ENCODE results near the gene DGKG.

DGKG gene

DNA sequence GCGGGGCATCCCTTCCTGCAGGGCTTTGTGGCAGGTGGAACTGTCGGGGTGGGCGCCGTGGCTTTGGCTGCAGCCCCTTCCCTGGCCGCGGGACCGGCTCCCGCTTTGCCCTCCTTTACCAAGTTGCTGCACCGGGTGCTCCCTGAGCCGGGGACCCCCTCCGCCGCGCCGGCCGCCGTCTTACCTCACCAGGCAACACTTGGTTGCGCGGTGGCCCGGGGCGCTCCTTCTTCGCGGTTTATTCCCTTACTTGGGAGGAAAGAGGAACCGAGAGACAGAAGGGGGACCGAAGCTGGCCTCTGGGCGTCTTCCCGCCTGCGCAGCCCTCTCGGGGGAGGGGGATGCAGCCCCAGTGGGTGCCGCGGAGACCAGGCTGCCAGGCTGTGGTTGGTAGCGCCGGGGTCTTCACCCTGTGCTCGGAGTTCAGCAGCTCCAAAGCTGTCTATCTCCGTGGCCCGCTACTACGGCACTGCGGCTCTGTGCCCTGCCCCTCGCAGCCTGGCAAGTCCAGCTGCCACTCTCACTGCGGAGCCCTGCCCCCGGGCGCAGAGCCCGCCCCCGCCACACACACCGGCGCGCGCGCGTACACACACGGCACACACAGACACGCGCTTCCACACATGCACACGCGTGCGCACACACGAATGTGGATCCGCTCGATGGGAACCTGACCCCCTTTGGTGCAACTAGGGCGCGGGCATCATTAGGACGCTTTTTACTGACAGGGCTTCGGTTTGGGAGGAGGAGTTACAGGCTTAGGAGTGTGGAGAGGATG lies at the start of gene DGKG:
Gene DGKG (minus strand): TSS at position 473 of the 775 bp plus-strand sequence. CDS start 41,775 bp downstream, outside the sequence.
- peak in 1 of 4 experiments; percentile 12 for DNase-seq (ENCODE audit: low read depth in 4 of 4, low spot score in 1 of 4)

DNA sequence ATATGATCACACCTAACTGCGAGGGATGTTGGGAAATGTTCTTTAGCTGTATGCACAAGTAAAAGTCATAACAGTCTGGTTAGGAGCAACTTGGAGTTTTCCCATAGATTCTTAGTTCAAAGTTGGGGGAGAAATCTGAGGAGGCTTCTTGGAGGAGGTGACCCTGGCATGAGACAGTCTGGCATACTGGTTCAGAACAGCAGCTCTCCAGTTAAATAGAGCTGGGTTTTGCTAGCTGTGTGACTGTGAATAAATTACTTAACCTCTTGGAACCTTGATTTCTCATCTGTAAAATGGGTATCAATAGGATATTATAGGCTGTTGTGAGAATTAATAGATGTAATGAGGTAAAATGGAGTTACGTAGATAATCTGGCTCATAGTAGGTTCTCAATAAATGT lies 49.1 kb upstream of the DGKG start:
- DNase-seq (ENCODE audit: low read depth in 4 of 4, low spot score in 1 of 4) = no peak

DNA sequence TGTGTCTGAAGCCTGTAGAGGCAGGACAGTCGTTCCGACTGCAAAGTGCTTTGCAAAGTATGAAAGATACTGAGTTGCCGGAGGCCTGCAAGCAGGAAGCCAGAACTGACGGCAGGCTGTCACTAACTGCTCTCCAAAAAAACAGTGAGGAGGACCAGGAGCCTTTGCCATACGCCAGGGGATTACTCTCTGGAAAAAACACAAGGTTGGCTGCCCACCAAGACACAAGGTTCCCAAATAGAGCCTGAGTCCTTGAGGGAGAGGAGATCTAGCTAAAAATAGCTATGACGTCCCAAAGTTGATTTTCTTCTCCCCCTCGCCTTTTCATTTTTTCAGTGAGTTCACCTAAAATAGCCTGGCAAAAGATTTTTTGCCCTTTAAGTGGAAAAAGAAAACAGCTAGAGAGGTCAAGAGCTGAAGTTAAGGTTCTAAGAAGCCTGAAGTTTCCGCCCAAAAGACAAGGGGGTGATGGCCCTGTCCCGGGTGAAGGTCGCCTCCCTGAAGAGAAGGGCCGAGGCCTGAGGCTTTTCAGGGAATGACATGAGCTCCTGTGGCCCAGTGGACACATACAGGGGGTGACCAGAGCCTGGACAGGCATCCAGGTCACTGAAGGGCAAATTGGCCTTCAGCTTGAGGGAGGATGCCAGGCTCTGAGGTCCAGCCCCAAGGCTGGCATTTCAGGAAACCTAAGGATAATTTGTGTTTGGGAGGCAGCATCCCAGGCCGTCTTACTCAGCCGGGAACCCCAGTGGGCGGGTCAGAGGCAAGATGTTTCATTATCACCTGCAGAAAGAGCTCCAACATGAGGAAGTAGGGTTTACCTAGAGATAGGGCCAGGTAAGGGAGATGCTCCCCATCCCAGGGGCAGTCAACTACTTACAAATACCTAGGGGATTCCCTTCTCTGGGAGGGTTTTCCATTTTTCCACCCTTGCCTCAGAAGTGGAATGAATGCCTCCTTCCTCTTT lies 44.9 kb upstream of the DGKG start:
- no peak for DNase-seq (ENCODE audit: low read depth in 4 of 4, low spot score in 1 of 4)

DNA sequence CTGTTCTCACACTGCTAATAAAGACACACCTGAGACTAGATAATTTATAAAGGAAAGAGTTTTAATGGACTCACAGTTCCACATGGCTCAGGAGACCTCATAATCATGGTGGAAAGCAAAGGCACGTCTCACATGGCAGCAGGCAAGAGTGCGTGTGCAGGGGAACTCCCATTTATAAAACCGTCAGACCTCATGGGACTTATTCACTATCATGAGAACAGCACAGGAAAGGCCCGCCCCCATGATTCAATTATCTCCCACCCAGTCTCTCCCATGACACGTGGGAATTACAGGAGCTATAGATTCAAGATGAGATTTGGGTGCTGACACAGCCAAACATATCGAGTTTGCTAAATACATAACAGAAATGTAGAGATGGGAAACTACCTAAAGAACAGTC lies 39.5 kb upstream of the DGKG start:
- no peak for DNase-seq (ENCODE audit: low read depth in 4 of 4, low spot score in 1 of 4)

DNA sequence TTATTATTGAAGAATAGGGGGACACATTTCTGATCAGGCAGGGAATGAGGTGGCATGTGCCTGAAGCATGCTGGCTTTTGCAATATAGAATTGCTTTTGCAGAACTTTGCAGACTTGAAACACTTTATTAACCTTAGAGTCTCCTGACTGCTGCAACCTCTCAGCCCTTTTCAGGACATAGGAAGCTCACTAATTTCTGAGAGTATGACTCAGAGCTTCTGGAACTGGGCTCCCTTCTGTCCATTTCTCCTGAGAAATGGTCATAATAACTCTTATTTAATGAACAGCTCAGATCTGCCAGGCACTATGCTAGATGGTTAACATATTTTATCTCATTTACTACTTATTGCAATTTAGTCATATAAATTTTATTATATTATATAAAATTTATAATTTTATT lies 38.6 kb upstream of the DGKG start:
- DNase-seq (ENCODE audit: low read depth in 4 of 4, low spot score in 1 of 4) = no peak

DNA sequence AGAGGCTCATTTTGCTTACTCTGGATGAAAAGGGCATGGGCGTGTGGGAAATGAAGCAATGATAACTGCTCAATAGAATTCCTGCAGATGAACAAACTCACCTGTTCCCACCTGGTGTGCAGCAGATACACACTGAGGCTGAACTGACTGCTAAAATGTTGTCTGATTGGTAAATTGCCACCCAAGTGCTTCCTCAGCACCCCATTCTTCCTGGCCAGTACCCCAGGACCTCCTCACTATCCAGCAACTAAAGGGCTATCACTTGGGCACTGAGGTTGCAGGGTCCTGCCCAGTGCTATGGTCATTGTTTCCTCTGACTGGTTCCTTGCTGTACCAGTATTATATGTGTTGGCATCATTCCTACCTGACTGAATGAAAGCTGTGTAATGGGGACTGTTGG lies 38.0 kb upstream of the DGKG start:
- no peak for DNase-seq (ENCODE audit: low read depth in 4 of 4, low spot score in 1 of 4)

DNA sequence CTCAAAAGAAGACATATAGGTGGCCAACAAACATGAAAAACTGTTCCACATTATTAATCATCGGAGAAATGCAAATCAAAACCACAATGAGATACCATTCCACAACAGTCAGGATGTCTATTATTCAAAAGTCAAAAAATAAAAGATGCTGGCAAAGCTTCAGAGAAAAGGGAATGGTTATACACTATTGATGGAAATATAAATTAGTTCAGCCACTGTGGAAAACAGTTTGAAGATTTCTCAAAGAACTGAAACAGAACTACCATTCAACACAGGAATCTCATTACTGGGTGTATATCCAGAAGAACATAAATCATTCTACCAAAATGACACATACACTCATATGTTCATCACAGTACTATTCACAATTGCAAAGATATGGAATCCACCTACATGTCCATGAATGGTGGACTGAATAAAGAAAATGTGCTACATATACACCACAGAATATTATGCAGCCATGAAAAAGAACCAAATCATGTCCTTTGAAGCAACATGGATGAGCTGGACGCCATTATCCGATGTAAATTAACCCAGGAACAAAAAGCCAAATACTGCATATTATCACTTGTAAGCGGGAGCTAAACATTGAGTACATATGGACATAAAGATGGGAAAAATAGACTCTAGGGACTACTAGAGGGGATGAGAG lies 32.7 kb upstream of the DGKG start:
- no peak for DNase-seq (ENCODE audit: low read depth in 4 of 4, low spot score in 1 of 4)

DNA sequence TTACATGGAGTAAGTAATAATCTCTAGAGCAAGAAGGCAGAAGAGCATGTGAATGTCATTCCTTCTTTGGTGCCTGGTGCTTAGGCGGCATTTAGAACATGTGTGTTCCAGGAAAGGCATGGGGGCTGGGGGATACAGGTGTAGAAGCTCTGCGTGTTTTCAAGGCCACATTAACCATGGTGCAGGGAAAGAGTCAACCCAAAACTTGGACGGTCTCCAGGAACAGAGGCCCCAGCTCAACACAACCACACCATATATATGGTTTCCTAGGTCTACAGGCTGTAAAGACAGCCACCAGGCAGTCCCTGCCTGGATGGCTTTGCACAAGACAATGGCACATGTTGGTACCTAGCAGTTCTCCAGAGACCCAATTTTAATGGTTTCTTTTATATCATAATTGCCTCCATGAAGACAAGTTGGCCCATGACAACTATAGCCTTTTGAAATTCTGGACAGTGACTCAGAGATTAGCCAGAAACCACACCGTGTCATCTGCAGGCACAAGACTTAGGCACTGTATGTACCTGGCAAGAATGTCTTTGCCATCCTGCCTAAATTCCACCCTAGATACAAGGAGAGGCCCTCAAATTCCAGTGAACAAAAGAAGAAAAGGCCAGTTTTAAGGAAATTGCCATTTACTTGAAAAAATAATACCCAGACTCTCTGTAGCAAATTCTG lies 25.0 kb upstream of the DGKG start:
- DNase-seq (ENCODE audit: low read depth in 4 of 4, low spot score in 1 of 4) = no peak

DNA sequence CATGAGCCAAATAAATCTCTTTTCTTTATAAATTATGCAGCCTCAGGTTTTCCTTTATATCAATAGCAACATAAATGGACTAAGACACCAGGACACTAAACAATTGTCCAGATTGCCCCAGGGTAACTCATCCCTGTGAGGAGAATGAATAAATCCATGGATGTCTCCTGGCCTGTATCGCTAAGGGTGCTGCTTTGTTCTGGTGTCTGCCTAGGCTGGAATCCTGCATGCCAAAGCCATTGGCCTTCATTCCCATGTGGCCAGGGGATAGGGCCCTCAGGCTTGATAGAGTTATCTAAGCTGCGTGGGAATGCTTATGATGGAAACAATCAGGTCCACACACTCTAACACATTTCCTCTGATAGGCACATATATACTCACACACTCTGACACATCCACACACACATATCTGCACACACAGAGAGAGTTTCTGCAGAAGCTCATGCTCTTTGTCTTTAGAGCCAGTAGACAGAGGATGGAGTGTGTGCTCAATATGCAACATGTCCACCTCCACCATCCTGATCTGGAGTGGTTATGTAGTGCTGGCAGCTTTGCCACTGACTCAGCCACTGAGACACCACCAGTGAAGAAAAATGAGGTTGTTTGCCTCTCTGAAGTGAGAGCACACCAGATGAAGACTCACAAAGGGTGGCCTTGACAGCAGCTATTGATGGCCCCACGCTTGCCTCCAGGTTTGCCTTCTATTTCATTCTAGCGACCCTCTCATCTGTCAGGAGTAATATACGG lies 24.0 kb upstream of the DGKG start:
- no peak for DNase-seq (ENCODE audit: low read depth in 4 of 4, low spot score in 1 of 4)

DNA sequence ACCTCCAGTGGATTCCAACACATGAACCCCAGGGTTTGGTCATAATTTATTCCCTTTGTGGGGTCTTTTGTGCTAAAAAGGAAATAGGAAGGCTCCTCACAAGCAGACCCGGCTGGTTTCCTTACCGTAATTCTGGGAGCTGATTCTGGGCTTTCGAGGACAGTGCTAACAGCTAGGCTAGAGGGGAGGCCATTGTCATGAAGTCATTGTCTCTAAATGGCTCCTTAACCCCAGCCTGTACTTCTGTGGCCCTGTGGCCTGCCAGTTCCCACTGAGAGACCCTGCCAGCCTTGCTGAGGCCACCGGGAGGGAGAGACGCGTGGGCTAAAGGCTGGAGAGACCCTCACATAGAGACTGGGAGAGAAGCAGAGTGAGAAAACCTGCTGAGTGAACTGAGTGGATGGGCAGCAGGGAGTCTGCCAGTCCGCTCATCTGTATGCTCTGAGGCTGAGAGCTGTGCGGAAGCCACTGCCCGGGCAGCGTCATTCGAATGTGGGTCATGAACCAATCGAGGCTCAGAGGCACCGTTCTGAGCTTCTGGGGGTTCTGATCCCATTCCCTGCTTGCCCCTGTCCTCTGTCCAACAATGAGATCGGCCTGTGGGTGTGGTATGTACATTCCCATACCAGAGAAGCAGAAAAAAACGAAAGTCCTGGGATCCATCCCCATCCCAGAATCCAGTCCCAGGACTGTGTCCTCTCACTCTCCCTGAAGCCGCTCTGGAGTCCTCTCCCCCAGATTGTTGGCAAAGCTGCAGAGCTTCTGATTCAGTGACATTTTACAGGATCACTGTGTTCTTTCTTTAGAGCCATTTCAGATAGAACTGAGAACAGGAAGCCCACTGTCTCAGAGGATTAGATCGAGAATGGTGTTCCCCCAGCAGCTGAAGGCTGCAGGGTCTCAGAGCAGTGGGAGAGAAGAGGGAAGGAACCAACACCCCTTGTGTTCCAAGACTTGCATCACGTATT lies 21.3 kb upstream of the DGKG start:
- no peak for DNase-seq (ENCODE audit: low read depth in 4 of 4, low spot score in 1 of 4)

DNA sequence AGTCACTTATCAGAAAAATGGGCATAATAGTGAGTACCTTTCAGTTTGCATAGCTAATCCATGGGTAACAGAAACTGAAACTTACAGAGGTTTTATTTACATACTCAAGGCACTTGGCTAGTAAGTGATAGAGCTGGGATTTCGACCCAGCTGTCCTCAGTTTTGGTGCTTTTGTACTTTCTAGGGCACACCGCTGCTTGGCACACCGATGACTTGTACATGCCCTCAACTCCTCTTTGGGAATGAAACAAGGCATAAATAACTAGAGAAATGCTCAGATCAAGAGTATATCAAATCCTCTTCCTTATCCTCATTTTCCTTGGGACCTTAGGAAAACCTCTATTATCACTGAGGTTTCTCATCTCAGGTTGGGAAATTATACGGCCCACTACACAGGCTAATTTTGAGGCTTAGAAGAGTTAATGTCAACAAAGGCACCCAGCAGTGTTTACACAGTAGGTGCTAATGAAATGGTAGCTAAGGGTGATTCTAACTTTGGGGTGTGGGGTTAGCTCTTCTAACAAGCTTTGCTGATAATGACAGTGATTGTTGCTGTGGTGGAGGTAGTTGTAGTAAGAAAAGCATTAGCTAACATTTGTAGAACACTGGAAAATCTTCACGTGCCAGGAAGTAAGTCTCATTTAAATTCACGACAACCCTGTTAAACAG lies 20.3 kb upstream of the DGKG start:
- no peak for DNase-seq (ENCODE audit: low read depth in 4 of 4, low spot score in 1 of 4)

DNA sequence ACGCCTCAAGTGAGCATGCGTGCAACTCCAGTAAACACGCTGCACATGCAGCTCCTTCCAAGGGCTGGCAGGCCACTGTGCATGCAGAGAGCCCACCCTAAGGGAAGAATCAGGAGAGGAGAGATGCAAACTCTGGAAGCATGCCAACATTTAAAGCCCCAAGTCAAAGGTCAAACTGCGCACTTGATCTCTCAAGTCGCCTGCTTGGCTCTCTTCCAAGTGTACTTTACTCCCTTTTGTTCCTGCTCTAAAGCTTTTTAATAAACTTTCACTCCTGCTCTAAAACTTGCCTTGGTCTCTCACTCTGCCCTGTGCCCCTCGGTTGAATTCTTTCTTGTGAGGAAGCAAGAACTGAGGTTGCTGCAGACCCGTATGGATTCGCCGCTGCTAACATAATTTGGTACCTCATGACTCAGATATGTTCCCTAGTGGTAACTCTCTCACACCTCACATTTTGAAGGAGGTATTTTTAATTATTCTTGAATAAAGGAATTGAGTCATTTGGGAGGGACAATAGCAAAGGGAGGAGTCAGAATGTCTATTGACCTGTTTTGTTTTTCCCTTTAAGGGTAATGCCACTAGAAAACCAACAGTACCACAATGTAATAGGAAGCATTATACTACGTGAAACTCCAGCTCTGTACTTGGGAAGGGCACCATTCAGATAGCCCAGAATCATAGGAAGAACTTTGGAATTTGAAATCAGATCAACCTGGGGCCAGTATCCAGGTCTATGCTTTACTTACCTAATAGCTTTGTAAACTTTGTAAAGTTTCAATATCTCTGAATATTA lies 19.6 kb upstream of the DGKG start:
- DNase-seq (ENCODE audit: low read depth in 4 of 4, low spot score in 1 of 4) = no peak

DNA sequence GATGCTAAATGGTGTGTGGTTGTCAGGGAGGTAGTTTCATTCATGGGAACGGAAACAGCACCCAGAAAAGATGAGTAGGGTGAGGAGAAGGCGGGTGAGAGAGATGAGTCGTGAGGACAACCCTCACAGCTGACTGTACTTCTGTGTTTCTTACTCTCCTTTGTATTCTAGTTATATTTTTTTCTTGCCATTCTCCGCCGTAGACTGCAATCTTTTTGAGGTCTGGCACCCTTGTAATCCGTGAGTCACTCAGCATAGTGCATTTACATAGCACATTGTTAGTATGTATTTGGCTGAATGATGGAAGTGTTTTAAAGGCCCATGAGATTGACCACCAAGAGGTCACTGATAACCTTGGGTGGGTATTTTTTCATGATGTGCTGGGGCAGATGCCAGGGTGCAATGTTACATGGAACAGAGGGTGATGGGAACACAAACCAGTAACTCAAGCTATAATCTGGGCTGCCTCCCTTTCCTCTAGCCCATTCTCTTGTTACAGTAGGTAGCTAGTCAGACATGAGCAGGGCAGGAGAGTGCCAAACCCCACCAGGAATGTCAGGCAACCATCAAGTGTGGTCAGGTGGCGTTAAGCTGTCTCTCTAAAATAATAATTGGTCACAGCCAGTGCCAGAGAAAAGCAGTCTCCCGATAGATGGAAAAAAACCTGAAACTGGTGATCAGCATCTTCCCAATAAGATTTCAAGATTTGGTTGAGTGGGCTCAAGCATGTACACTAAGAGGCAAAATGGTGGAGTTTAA lies 18.8 kb upstream of the DGKG start:
- no peak for DNase-seq (ENCODE audit: low read depth in 4 of 4, low spot score in 1 of 4)

DNA sequence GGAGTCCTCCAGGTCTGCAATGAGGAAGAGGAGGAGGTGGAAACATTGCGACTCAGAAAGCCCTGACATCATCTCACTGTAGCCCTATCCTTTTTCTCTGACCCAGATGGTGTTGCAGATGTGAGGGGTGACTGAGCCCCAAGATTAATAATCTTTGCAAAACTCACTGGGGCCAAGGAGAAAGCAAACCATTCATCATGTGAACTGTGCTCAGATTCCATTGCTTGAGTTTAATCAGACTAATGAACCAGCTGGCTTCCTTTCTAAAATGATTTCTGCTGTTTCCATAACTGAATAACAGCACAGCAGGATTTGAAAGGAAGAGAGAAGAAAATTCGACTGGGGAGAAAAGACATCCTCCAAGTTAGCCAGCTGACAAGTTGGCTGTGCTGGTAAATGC lies 13.4 kb upstream of the DGKG start:
- no peak for DNase-seq (ENCODE audit: low read depth in 4 of 4, low spot score in 1 of 4)

DNA sequence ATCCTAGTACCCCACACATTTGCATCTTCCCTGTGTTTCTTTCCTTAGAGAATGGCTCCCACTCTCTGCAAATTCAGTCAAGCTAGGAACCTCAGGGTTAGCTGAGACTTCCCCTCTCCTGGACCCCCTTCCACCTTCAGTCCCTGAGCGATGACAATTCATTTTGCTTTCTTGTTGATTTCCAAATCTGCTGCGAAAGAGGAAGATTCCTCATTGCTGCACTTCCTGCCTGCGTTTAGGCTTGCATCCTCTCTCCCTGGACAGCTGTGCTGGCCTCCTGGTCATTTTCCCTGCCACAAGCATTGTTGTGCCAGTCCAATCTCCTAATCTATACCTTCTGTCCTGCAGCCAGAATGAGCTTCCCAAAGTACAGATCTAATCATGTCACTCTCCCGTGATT lies 12.3 kb upstream of the DGKG start:
- no peak for DNase-seq (ENCODE audit: low read depth in 4 of 4, low spot score in 1 of 4)

DNA sequence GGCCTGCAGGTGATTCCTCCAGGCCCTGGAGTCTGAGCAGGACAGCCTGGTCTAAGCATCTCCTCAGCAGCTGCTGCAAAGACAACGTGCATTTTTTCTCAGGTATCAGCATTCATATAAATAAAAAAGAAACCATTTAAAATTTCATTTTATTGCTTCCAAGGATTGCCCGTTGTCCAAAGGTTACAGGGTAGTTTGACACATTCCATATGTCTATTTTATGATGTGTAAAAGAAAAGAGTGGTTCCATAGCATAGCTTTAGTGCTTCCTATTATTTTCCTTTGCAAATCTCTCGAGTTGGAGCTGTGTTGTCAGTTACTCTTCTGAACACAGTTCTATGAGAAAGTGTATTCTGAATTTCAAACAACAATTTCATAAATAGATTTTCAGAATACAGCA lies 7.2 kb upstream of the DGKG start:
- DNase-seq (ENCODE audit: low read depth in 4 of 4, low spot score in 1 of 4) = no peak

DNA sequence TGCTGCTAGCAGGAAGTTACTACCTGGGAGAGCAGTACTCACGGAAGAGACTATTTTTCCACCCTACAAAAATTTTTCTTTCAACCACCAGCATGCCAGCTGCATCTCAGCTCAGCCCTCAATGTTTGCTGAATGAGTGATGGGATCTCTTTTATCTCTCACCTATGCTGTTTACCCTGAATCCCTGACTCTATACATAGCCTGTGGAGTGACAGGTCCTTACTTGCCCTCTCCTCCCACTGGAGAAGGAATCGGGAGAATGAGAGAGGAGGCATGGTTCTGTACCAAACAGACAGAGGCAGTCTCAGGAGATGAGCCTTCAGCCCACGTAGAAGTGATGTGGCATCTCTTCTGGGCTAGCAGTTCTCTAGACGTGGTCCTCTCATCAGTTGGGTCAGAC lies 6.7 kb upstream of the DGKG start:
- DNase-seq (ENCODE audit: low read depth in 4 of 4, low spot score in 1 of 4) = no peak
